Testis (tissue), 3 donors: ENCODE measurements around the gene FXYD2. TPM values are rescaled to one million over a fixed set of nuclear protein-coding genes. Genes with fewer than 3 reads are reported as not detected.

Source experiments
- DNase-seq: peaks from one replicate; pipeline ENCODE4 v3.0.0-alpha.2; 2019
- H3K27ac ChIP-seq, 2 donors: fragments of 200-600 bp; sonication (generic); one replicate each; pipeline ENCODE4 v1.5.1; 2019
- H3K27me3 ChIP-seq: fragments of 200-600 bp; sonication (generic); one replicate; pipeline ENCODE4 v1.5.1; 2019
- H3K36me3 ChIP-seq: fragments of 200-600 bp; sonication (generic); one replicate; pipeline ENCODE4 v1.5.1; 2017; ENCODE audit warnings: low read depth; ENCODE audit errors: missing control alignments
- H3K4me1 ChIP-seq: fragments of 200-600 bp; sonication (generic); one replicate; pipeline ENCODE4 v1.5.1; 2019
- H3K4me3 ChIP-seq, 2 donors: fragments of 200-600 bp; sonication (generic); one replicate each; pipeline ENCODE4 v1.5.1; 2017 to 2019
- H3K9me3 ChIP-seq: fragments of 200-600 bp; sonication (generic); one replicate; pipeline ENCODE4 v1.5.1; 2017
- CTCF ChIP-seq, 3 experiments: fragments of 450-650 bp in 2 of 3; fragments of 200-600 bp in 1 of 3; sonication (generic) in 1 of 3; IDR thresholded peaks; one replicate each; pipeline ENCODE4 v1.5.1; 2016 to 2019; ENCODE audit warnings: antibody characterized with exemption in 3 of 3, mild to moderate bottlenecking in 2 of 3, moderate library complexity in 1 of 3
- POLR2A ChIP-seq: fragments of 450-650 bp; IDR thresholded peaks from one replicate; pipeline ENCODE4 v1.6.1; 2017; ENCODE audit warnings: antibody characterized with exemption, mild to moderate bottlenecking, moderate library complexity
- WGBS, 2 donors: methylation state at CpG; one replicate each; pipeline ENCODE4 v1.1.5; 2018; 5-methylcytosine and 5-hydroxymethylcytosine counted together
- intact Hi-C: fragments of 100-400 bp; cut with DNase I; formaldehyde crosslinking; loops from one replicate; pipeline ENCODE4 v1.15.1; 2023; ENCODE audit warnings: low total_unique reads
- polyA plus RNA-seq: library from polyadenylated mRNA; stranded (reverse); fragments of 350-450 nt; fragmentation: Illumina TruSeq; extraction: RNeasy Lipid Tissue Mini Kit (QIAGEN cat#74804); gene quantifications from one replicate; pipeline ENCODE4 v1.2.3, GENCODE V29; 2014; ENCODE audit warnings: low read depth, low replicate concordance; ENCODE audit not compliant: insufficient read depth
- total RNA-seq, 2 donors: library from RNA; depleted of rRNA; stranded (reverse); fragments of >200 nt; gene quantifications; one replicate each; pipeline ENCODE4 v1.2.3, GENCODE V29; 2016

The FXYD2 gene
- total and polyA plus RNA-seq, 3 donors from 2014 or later = 5.3 to 8.3 (median 7.6) TPM

GRCh38 chr11:117808784-117809183, 15.8 kb downstream of the FXYD2 start:
- Histone ChIP-seq H3K4me3 (no peak overlapping the region), H3K9me3 (no peaks in the 10 kb centered on the region), H3K27me3 (no peaks in the 10 kb centered on the region), H3K27ac (no peak overlapping the region), H3K4me1 (peaks cover 9% of the 10 kb centered on the region), H3K36me3 (no peaks in the 10 kb centered on the region)
- DNase-seq = no peak
- intact Hi-C loops = loop anchor here (10.0 kb wide), 1 partner anchor 246 kb away; no protein-coding TSS in a partner anchor
- TF ChIP-seq POLR2A (no peak), CTCF (IDR thresholded peaks at IDR 0.05) (no peak)
- WGBS, 2 donors = 69 to 71% methylated on average over 12 of the region's 12 CpGs

DNA sequence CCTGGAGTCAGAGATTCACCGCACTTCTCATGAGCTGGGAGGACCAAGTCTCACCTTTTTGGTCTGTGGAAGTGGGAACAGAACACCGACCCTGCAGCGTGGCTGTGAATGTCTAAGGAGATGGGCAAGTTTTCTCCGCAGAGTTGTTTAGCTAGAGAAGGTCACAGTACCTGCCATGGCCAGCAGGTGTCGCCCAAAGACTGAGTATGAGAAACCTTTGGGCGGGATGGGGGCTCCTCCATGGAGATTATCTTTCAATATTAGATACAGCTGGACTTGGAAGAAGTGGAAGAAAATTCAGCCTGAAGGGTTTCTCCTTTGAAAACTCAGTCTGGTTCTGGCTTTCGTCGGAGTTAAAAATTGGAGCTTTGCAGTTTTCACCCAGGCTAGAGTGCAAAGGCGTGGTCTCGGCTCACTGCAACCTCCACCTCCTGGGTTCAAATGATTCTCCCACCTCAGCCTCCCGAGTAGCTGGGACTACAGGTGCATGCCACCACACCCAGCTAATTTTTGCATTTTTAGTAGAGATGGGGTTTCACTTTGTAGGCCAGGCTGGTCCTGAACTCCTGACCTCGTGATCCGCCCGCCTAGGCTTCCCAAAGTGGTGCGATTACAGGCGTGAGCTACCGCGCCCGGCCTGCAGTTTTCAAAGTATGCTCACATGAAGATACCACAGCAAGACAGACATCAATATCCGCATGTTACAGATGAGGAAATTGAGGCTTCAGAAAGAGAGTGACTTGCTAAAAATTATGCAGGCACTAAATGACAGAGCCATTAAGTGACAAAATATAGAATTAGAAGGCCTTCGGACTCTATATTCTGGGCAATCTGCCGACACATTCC, 16.8 kb downstream of the FXYD2 start:
- Histone ChIP-seq H3K4me1 (peaks cover 9% of the 10 kb centered on the region), H3K9me3 (no peaks in the 10 kb centered on the region), H3K27ac (no peak overlapping the region), H3K4me3 (no peak overlapping the region), H3K27me3 (no peaks in the 10 kb centered on the region), H3K36me3 (no peaks in the 10 kb centered on the region)
- peak; percentile 91 for DNase-seq
- intact Hi-C loops = loop anchor here (10.0 kb wide), 1 partner anchor 247 kb away; no protein-coding TSS in a partner anchor
- 66 to 77% methylated on average over 22 of the region's 22 CpGs for WGBS, 2 donors
- TF ChIP-seq POLR2A = no peak
- TF ChIP-seq CTCF (IDR thresholded peaks at IDR 0.05) = peak; percentile 86 to 91 (median 88)

GRCh38 chr11:117806846-117807245, 17.7 kb downstream of the FXYD2 start:
- Histone ChIP-seq H3K27ac (no peak overlapping the region), H3K9me3 (no peaks in the 10 kb centered on the region), H3K36me3 (no peaks in the 10 kb centered on the region), H3K4me3 (no peak overlapping the region), H3K4me1 (peaks cover 9% of the 10 kb centered on the region), H3K27me3 (no peaks in the 10 kb centered on the region)
- no peak for TF ChIP-seq CTCF (IDR thresholded peaks at IDR 0.05)
- no peak for TF ChIP-seq POLR2A
- 83 to 92% methylated on average over 5 of the region's 5 CpGs for WGBS, 2 donors
- intact Hi-C loops = loop anchor here (10.0 kb wide), 1 partner anchor 248 kb away; no protein-coding TSS in a partner anchor
- DNase-seq = no peak

- WGBS, 2 donors = 83 to 88% methylated on average over 1 of the region's 1 CpG
- no peaks in the 10 kb centered on the region for H3K9me3 ChIP-seq
- no peak overlapping the region for H3K4me3 ChIP-seq
- H3K27ac ChIP-seq = no peak overlapping the region
- no peak for DNase-seq
- intact Hi-C loops = loop anchor here (10.0 kb wide), 1 partner anchor 250 kb away; no protein-coding TSS in a partner anchor
- H3K36me3 ChIP-seq = no peaks in the 10 kb centered on the region
- H3K4me1 ChIP-seq = peaks cover 9% of the 10 kb centered on the region
- no peaks in the 10 kb centered on the region for H3K27me3 ChIP-seq
- no peak for TF ChIP-seq POLR2A
Observed at GRCh38 chr11:117805045-117805444, 19.5 kb downstream of the FXYD2 start.

GRCh38 chr11:117803896-117804295, 20.6 kb downstream of the FXYD2 start:
- TF ChIP-seq CTCF (IDR thresholded peaks at IDR 0.05) (no peak), POLR2A (no peak)
- no peak for DNase-seq
- H3K27ac ChIP-seq = no peak overlapping the region
- H3K36me3 ChIP-seq = no peaks in the 10 kb centered on the region
- peaks cover under 1% of the 10 kb centered on the region for H3K4me1 ChIP-seq
- no peaks in the 10 kb centered on the region for H3K27me3 ChIP-seq
- intact Hi-C loops = loop anchor here (10.0 kb wide), 1 partner anchor 251 kb away; no protein-coding TSS in a partner anchor
- H3K4me3 ChIP-seq = no peak overlapping the region
- WGBS, 2 donors = 95% methylated on average over 8 of the region's 8 CpGs
- no peaks in the 10 kb centered on the region for H3K9me3 ChIP-seq
